OCI-M2 (cell line): ENCODE data around the gene DAB2IP.

Source experiments
- DNase-seq: peaks from one replicate; lab custom pipeline; 2025; ENCODE audit not compliant: unreplicated experiment; lab: John Stamatoyannopoulos, UW

The DAB2IP gene

GRCh38 chr9:121720311-121721057, 69.0 kb downstream of the DAB2IP start:
- no peak for DNase-seq

GRCh38 chr9:121721058-121721350, 69.6 kb downstream of the DAB2IP start:
- DNase-seq = no peak

- DNase-seq = no peak
These were observed 70.3 kb downstream of the DAB2IP start for GRCh38 chr9:121721770-121722169.

- no peak for DNase-seq
These were observed 73.8 kb downstream of the DAB2IP start for GRCh38 chr9:121725008-121725775.

GRCh38 chr9:121727295-121728020, 76.0 kb downstream of the DAB2IP start:
- no peak for DNase-seq

- no peak for DNase-seq
These were observed 77.5 kb downstream of the DAB2IP start for GRCh38 chr9:121728916-121729315.

GRCh38 chr9:121729769-121730562, 78.5 kb downstream of the DAB2IP start:
- DNase-seq = no peak

GRCh38 chr9:121731090-121731489, 79.7 kb downstream of the DAB2IP start:
- no peak for DNase-seq

GRCh38 chr9:121731919-121732318, 80.5 kb downstream of the DAB2IP start:
- no peak for DNase-seq

GRCh38 chr9:121732389-121732788, 81.0 kb downstream of the DAB2IP start:
- no peak for DNase-seq

- DNase-seq = no peak
These were observed 81.5 kb downstream of the DAB2IP start for GRCh38 chr9:121732886-121733285.

GRCh38 chr9:121734465-121734864, 83.0 kb downstream of the DAB2IP start:
- DNase-seq = no peak

- DNase-seq = no peak
These were observed 83.8 kb downstream of the DAB2IP start for GRCh38 chr9:121735065-121735792.

GRCh38 chr9:121735793-121736770, 84.6 kb downstream of the DAB2IP start:
- no peak for DNase-seq

- DNase-seq = no peak
These were observed 85.6 kb downstream of the DAB2IP start for GRCh38 chr9:121736934-121737462.

- no peak for DNase-seq
These were observed 86.1 kb downstream of the DAB2IP start for GRCh38 chr9:121737481-121737931.

GRCh38 chr9:121738411-121738810, 87.0 kb downstream of the DAB2IP start:
- DNase-seq = no peak

GRCh38 chr9:121738968-121739367, 87.5 kb downstream of the DAB2IP start:
- DNase-seq = no peak

GRCh38 chr9:121739971-121740370, 88.5 kb downstream of the DAB2IP start:
- DNase-seq = no peak
